Measurements from ENCODE around the gene VWF.

Gene VWF

GRCh38 chr12:6118891-6119568, 5.4 kb downstream of the VWF start:
- ChIA-PET POLR2A (no interaction called here), CTCF (no interaction called here)
- TF ChIP-seq SP1 (IDR thresholded peaks at IDR 0.05): no peak
- TF ChIP-seq L3MBTL2 (conservative IDR thresholded peaks at IDR 0.05): no peak
- TF ChIP-seq SUZ12 (IDR thresholded peaks at IDR 0.05): no peak
- TF ChIP-seq FOXA1 (IDR thresholded peaks at IDR 0.05): no peak
- no peak for TF ChIP-seq HDGF (IDR thresholded peaks at IDR 0.05; ENCODE audit: borderline replicate concordance)
- no peak for TF ChIP-seq TARDBP (IDR thresholded peaks at IDR 0.05)
- TF ChIP-seq PKNOX1 (IDR thresholded peaks at IDR 0.05): no peak
- no peak for TF ChIP-seq ARNT (IDR thresholded peaks at IDR 0.05)
- TF ChIP-seq ELF4 (IDR thresholded peaks at IDR 0.05): no peak
- TF ChIP-seq ZNF384 (IDR thresholded peaks at IDR 0.05): no peak
- DNase-seq (ENCODE audit: extremely low spot score): no peak

GRCh38 chr12:6116471-6117021, 7.9 kb downstream of the VWF start:
- ChIA-PET CTCF (no interaction called here), POLR2A (no interaction called here)
- TF ChIP-seq ZNF384 (IDR thresholded peaks at IDR 0.05) (no peak), FOXA1 (IDR thresholded peaks at IDR 0.05) (no peak), L3MBTL2 (conservative IDR thresholded peaks at IDR 0.05) (no peak), PKNOX1 (IDR thresholded peaks at IDR 0.05) (no peak), FOXM1 (IDR thresholded peaks at IDR 0.05; ENCODE audit: borderline replicate concordance) (no peak), NFRKB (IDR thresholded peaks at IDR 0.05) (no peak), TARDBP (IDR thresholded peaks at IDR 0.05) (no peak), HDGF (IDR thresholded peaks at IDR 0.05; ENCODE audit: borderline replicate concordance) (no peak), BHLHE40 (IDR thresholded peaks at IDR 0.05; ENCODE audit: borderline replicate concordance) (no peak), LEF1 (IDR thresholded peaks at IDR 0.05; ENCODE audit: borderline replicate concordance) (no peak), ELF4 (IDR thresholded peaks at IDR 0.05) (no peak), CTBP1 (IDR thresholded peaks at IDR 0.05; ENCODE audit: borderline replicate concordance) (no peak), SUZ12 (IDR thresholded peaks at IDR 0.05) (no peak), SP1 (IDR thresholded peaks at IDR 0.05) (no peak), FOXK2 (IDR thresholded peaks at IDR 0.05) (no peak), ARNT (IDR thresholded peaks at IDR 0.05) (no peak)
- DNase-seq (ENCODE audit: extremely low spot score): no peak

- CTCF ChIA-PET: no interaction called here
Measured at GRCh38 chr12:6115389-6115788, 9.1 kb downstream of the VWF start.

GRCh38 chr12:6114476-6114870, 10.0 kb downstream of the VWF start:
- no peak for TF ChIP-seq ZNF384 (IDR thresholded peaks at IDR 0.05)
- no peak for TF ChIP-seq SP1 (IDR thresholded peaks at IDR 0.05)
- no peak for TF ChIP-seq SUZ12 (IDR thresholded peaks at IDR 0.05)
- no peak for TF ChIP-seq CTBP1 (IDR thresholded peaks at IDR 0.05; ENCODE audit: borderline replicate concordance)
- no peak for TF ChIP-seq FOXK2 (IDR thresholded peaks at IDR 0.05)
- TF ChIP-seq L3MBTL2 (conservative IDR thresholded peaks at IDR 0.05): no peak
- CTCF ChIA-PET: no interaction called here
- POLR2A ChIA-PET: no interaction called here
- DNase-seq (ENCODE audit: extremely low spot score): no peak

More at GRCh38 chr12:6115389-6115788, 9.1 kb downstream of the VWF start:
- POLR2A ChIA-PET: no interaction called here
- TF ChIP-seq FOXK2 (IDR thresholded peaks at IDR 0.05) (no peak), L3MBTL2 (conservative IDR thresholded peaks at IDR 0.05) (no peak)
- DNase-seq (ENCODE audit: extremely low spot score): no peak

- DNase-seq (ENCODE audit: extremely low spot score): no peak
- TF ChIP-seq L3MBTL2 (conservative IDR thresholded peaks at IDR 0.05): no peak
- no peak for TF ChIP-seq SP1 (IDR thresholded peaks at IDR 0.05)
- TF ChIP-seq FOXM1 (IDR thresholded peaks at IDR 0.05; ENCODE audit: borderline replicate concordance): no peak
- no peak for TF ChIP-seq HDGF (IDR thresholded peaks at IDR 0.05; ENCODE audit: borderline replicate concordance)
- no peak for TF ChIP-seq FOXK2 (IDR thresholded peaks at IDR 0.05)
- TF ChIP-seq PKNOX1 (IDR thresholded peaks at IDR 0.05): no peak
- TF ChIP-seq ARNT (IDR thresholded peaks at IDR 0.05): no peak
- TF ChIP-seq SUZ12 (IDR thresholded peaks at IDR 0.05): no peak
- no peak for TF ChIP-seq ZNF384 (IDR thresholded peaks at IDR 0.05)
- no peak for TF ChIP-seq ELF4 (IDR thresholded peaks at IDR 0.05)
- CTCF ChIA-PET: no interaction called here
- POLR2A ChIA-PET: no interaction called here
Measured at GRCh38 chr12:6113691-6114475, 10.6 kb downstream of the VWF start.

- TF ChIP-seq ZNF384 (IDR thresholded peaks at IDR 0.05): no peak
- TF ChIP-seq SUZ12 (IDR thresholded peaks at IDR 0.05): no peak
- TF ChIP-seq FOXA1 (IDR thresholded peaks at IDR 0.05): no peak
- no peak for TF ChIP-seq FOXM1 (IDR thresholded peaks at IDR 0.05; ENCODE audit: borderline replicate concordance)
- TF ChIP-seq HDGF (IDR thresholded peaks at IDR 0.05; ENCODE audit: borderline replicate concordance): no peak
- no peak for TF ChIP-seq ARNT (IDR thresholded peaks at IDR 0.05)
- ChIA-PET CTCF (interaction anchor here (0.6 kb wide), 1 partner anchor 16 kb away, joined by 3 read pairs; no protein-coding TSS in a partner anchor), POLR2A (no interaction called here)
- DNase-seq (ENCODE audit: extremely low spot score): no peak
Measured at GRCh38 chr12:6112004-6112403, 12.5 kb downstream of the VWF start.

All from HEK293T (cell line).